ENCODE data around the gene SSTR3. TPM values are rescaled to one million over a fixed set of nuclear protein-coding genes. Genes with fewer than 3 reads are reported as not detected.

SSTR3 gene
- total RNA-seq, 2 experiments from 2014 or later = 0.25 to 0.30 TPM

DNA sequence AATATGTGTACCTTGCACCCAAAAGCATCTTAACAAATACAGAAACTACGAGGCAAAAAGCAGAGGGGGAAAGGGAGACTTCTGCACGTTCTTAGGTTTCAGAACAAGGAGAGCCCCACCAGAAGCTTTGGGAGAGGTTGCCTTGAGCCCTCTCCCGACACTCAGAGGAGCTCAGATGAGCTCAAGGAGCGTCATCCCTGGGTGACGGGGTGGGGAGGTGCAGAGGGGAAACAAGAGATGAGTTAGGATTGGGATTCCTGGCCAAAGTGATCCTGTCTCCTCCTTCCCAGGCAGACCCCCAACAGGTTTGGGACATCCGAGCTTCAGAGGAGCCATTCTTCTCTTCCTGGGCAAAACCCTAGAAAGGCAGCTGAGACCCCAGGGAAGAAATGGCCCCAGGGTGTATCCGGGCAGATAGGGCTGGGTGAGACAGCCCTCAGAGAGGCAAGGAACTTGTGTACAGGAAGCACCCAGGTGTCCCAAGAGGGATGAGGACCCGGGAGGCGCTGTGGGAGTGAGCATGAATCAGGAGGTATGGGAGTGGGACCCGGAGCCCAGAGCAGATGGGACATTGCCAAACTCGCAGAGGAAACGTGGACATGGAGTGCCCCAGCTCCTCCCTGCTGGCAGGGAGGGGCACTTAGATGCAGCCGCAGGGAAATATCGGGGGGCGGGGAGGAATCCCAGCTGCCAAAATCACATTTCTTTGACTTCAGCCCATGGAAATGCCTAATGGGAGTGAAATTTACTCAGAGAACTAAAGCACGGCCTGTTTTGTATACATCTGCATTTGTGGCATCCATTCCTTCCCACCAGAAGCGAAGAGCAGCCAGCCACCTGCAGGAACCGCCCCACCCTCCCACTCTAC, 36.6 kb downstream of the SSTR3 start:
- Histone ChIP-seq H3K79me2 (ENCODE audit: insufficient read depth, low read depth, low read length) (no peaks in the 10 kb centered on the region), H3K36me3 (ENCODE audit: insufficient read depth, low read length) (no peaks in the 10 kb centered on the region), H3K27ac (ENCODE audit: low read depth, low read length, poor library complexity, severe bottlenecking) (no peak overlapping the region), H3K9me3 (ENCODE audit: low read length) (no peaks in the 10 kb centered on the region), H3K4me2 (ENCODE audit: low read length) (no peak overlapping the region), H3K9me2 (ENCODE audit: insufficient read depth, low read length) (no peaks in the 10 kb centered on the region), H3K4me3 (ENCODE audit: low read depth, low read length, poor library complexity, severe bottlenecking) (no peak overlapping the region), H4K20me1 (ENCODE audit: insufficient read depth, low read length) (no peaks in the 10 kb centered on the region), H3K4me1 (ENCODE audit: insufficient read depth, low read length, poor library complexity, severe bottlenecking) (no peaks in the 10 kb centered on the region), H2AFZ (ENCODE audit: low read length) (no peak overlapping the region)
- intact Hi-C loops (cut with micrococcal nuclease; ENCODE audit: unreplicated experiment) = no loop called here
- ChIA-PET CTCF (ENCODE audit: unreplicated experiment) (no interaction called here), POLR2A (no interaction called here)
- TF ChIP-seq, protein P1, sequence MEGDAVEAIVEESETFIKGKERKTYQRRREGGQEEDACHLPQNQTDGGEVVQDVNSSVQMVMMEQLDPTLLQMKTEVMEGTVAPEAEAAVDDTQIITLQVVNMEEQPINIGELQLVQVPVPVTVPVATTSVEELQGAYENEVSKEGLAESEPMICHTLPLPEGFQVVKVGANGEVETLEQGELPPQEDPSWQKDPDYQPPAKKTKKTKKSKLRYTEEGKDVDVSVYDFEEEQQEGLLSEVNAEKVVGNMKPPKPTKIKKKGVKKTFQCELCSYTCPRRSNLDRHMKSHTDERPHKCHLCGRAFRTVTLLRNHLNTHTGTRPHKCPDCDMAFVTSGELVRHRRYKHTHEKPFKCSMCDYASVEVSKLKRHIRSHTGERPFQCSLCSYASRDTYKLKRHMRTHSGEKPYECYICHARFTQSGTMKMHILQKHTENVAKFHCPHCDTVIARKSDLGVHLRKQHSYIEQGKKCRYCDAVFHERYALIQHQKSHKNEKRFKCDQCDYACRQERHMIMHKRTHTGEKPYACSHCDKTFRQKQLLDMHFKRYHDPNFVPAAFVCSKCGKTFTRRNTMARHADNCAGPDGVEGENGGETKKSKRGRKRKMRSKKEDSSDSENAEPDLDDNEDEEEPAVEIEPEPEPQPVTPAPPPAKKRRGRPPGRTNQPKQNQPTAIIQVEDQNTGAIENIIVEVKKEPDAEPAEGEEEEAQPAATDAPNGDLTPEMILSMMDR (conservative IDR thresholded peaks at IDR 0.05; ENCODE audit: low read length) = no peak
- TF ChIP-seq EZH2phosphoT487 (IDR thresholded peaks at IDR 0.05; ENCODE audit: borderline replicate concordance, low read depth, low read length) = no peak
- no peak for DNase-seq (ENCODE audit: low spot score)
- no TSS peak for BruUV-seq (replicated peaks)

DNA sequence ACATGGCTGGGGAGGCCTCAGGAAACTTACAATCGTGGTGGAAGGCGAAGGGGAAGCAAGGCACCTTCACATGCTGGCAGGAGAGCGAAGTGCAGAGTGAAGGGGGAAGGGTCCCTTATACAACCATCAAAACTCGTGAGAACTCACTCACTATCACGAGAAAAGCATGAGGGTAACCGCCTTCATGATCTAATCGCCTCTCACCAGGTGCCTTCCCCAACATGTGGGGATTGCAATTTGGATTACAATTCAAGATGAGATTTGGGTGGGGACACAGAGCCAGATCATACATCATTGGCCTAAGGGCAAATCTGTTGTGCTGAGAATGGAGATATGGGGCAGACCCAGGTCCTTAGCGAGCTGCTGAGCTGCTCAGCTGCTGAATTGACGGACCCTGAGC, 37.3 kb downstream of the SSTR3 start:
- H3K4me1 ChIP-seq (ENCODE audit: insufficient read depth, low read length, poor library complexity, severe bottlenecking) = no peaks in the 10 kb centered on the region
- H3K4me3 ChIP-seq (ENCODE audit: low read depth, low read length, poor library complexity, severe bottlenecking) = no peak overlapping the region
- TF ChIP-seq EZH2phosphoT487 (IDR thresholded peaks at IDR 0.05; ENCODE audit: borderline replicate concordance, low read depth, low read length) = no peak
- TF ChIP-seq, protein P1 (conservative IDR thresholded peaks at IDR 0.05; ENCODE audit: low read length) = no peak
- H3K27ac ChIP-seq (ENCODE audit: low read depth, low read length, poor library complexity, severe bottlenecking) = no peak overlapping the region
- H3K79me2 ChIP-seq (ENCODE audit: insufficient read depth, low read depth, low read length) = no peaks in the 10 kb centered on the region
- no peaks in the 10 kb centered on the region for H4K20me1 ChIP-seq (ENCODE audit: insufficient read depth, low read length)
- no peaks in the 10 kb centered on the region for H3K9me3 ChIP-seq (ENCODE audit: low read length)
- no peak overlapping the region for H2AFZ ChIP-seq (ENCODE audit: low read length)
- POLR2A ChIA-PET = no interaction called here
- no peak overlapping the region for H3K4me2 ChIP-seq (ENCODE audit: low read length)
- BruUV-seq (replicated peaks) = no TSS peak
- no peaks in the 10 kb centered on the region for H3K9me2 ChIP-seq (ENCODE audit: insufficient read depth, low read length)
- no peak for DNase-seq (ENCODE audit: low spot score)
- no peaks in the 10 kb centered on the region for H3K36me3 ChIP-seq (ENCODE audit: insufficient read depth, low read length)
- intact Hi-C loops (cut with micrococcal nuclease; ENCODE audit: unreplicated experiment) = no loop called here
- CTCF ChIA-PET (ENCODE audit: unreplicated experiment) = no interaction called here

DNA sequence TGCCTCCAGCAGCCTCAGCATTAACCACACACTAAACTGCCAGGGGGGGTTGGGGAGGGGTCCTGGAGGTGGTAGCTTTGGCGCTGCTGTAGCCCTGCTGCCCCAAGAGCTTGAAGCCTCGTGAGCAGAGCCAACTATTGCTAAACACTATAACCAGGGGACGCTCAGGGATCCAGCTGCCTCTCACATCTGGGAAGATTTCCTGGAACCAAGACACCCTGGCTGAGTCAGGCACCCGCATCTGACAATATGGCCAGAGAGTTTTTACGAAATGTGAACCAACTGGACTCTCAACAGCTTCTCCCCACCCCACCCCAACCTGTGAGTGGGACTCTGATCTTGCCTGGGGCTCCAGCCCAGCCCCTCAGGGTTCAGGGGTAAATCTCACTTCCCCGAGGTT, 38.6 kb downstream of the SSTR3 start:
- H3K4me1 ChIP-seq (ENCODE audit: insufficient read depth, low read length, poor library complexity, severe bottlenecking) = no peaks in the 10 kb centered on the region
- no peaks in the 10 kb centered on the region for H3K9me3 ChIP-seq (ENCODE audit: low read length)
- no peak for TF ChIP-seq EZH2phosphoT487 (IDR thresholded peaks at IDR 0.05; ENCODE audit: borderline replicate concordance, low read depth, low read length)
- TF ChIP-seq, protein P1 (conservative IDR thresholded peaks at IDR 0.05; ENCODE audit: low read length) = no peak
- H3K4me2 ChIP-seq (ENCODE audit: low read length) = no peak overlapping the region
- DNase-seq (ENCODE audit: low spot score) = no peak
- CTCF ChIA-PET (ENCODE audit: unreplicated experiment) = interaction anchor here (0.6 kb wide), 1 partner anchor 41 kb away, joined by 3 read pairs; no protein-coding TSS in a partner anchor
- POLR2A ChIA-PET = no interaction called here
- H3K79me2 ChIP-seq (ENCODE audit: insufficient read depth, low read depth, low read length) = no peaks in the 10 kb centered on the region
- intact Hi-C loops (cut with micrococcal nuclease; ENCODE audit: unreplicated experiment) = no loop called here
- H3K9me2 ChIP-seq (ENCODE audit: insufficient read depth, low read length) = no peaks in the 10 kb centered on the region
- no peak overlapping the region for H2AFZ ChIP-seq (ENCODE audit: low read length)
- no peak overlapping the region for H3K27ac ChIP-seq (ENCODE audit: low read depth, low read length, poor library complexity, severe bottlenecking)
- no TSS peak for BruUV-seq (replicated peaks)
- no peaks in the 10 kb centered on the region for H3K36me3 ChIP-seq (ENCODE audit: insufficient read depth, low read length)
- no peak overlapping the region for H3K4me3 ChIP-seq (ENCODE audit: low read depth, low read length, poor library complexity, severe bottlenecking)
- no peaks in the 10 kb centered on the region for H4K20me1 ChIP-seq (ENCODE audit: insufficient read depth, low read length)

Data from OCI-LY7 (cell line).